ENCODE data around the gene ZNF516. TPM values are rescaled to one million over a fixed set of nuclear protein-coding genes. Genes with fewer than 3 reads are reported as not detected.
"Not testable (repeated sequence)": the region's sequence is repeated elsewhere in the genome, so short reads cannot be mapped to it uniquely, and the experiment has no call there.

ZNF516 gene
- polyA plus RNA-seq, 4 donors: 43.0 to 46.5 (median 44.5) TPM

GRCh38 chr18:76474824-76475223 is 20.2 kb downstream of the ZNF516 start:
- no peak for DNase-seq (ENCODE audit: low read depth in 4 of 4, low spot score in 3 of 4)

- not testable (repeated sequence) for DNase-seq (ENCODE audit: low read depth in 4 of 4, low spot score in 3 of 4)
Observed at GRCh38 chr18:76473521-76473920, 21.5 kb downstream of the ZNF516 start.

DNA sequence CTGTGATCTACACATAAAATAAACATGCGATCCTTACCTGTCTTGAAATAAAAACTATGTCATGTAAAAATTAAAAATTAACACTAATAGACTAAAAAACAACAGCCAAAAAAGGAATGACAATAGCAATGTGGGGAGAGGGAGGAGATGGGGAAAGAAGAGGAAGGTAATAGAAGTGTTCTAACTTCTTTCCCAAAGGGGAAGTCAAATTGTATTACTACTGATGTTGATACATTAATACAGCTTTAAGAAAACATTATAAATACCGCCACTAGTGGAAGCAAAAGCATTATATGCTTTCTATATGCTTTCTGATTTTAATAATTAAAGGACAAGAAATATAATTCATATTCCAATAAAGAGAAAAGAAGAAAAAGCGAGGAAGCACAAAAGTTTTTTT is 22.2 kb downstream of the ZNF516 start:
- DNase-seq (ENCODE audit: low read depth in 4 of 4, low spot score in 3 of 4): no peak

GRCh38 chr18:76471593-76471992 is 23.4 kb downstream of the ZNF516 start:
- DNase-seq (ENCODE audit: low read depth in 4 of 4, low spot score in 3 of 4): no peak

DNA sequence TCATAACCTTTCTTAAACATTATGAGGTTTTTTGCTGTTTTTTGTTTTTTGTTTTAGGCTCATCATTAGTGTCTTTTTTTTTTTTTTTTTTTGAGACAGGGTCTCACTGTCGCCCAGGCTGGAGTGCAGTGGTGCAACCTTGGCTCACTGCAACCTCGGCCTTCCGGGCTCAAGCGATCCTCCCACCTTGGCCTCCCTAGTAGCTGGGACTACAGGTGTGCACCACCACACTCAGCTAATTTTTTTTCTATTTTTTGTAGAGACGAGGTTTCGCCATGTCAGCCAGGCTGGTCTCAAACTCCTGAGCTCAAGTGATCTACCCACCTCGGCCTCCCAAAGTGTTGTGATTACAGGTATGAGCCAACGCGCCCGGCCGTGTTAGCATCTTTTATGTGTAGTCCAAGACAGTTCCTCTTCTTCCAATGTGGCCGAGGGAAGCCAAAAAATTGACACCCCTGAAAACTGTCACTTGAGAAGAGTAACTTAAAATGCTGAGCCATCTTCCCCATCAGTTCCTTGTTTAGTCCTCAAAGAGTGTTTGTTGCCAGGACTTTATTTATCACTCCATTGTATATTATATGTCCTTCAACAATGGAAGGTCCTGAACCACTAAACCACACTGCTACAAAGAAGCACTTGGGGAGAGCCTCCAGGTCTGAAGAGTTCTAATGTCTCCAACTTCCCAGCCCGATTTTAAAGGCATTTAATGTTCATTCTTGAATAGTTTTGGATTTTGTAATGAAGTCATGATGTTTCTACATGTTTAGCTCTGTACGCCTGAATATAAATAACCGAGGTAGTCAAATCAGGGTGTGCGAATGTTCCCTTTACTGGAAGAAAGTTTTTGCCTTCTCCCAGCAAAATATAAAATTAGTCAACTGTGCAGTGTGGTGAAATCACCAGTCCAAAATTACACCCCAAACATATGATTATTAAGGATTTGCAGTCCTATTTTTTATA is 26.4 kb downstream of the ZNF516 start:
- DNase-seq (ENCODE audit: low read depth in 4 of 4, low spot score in 3 of 4): no peak

- no peak for DNase-seq (ENCODE audit: low read depth in 4 of 4, low spot score in 3 of 4)
Observed at GRCh38 chr18:76467371-76468190, 27.5 kb downstream of the ZNF516 start.

GRCh38 chr18:76466410-76466991 is 28.5 kb downstream of the ZNF516 start:
- no peak for DNase-seq (ENCODE audit: low read depth in 4 of 4, low spot score in 3 of 4)

DNA sequence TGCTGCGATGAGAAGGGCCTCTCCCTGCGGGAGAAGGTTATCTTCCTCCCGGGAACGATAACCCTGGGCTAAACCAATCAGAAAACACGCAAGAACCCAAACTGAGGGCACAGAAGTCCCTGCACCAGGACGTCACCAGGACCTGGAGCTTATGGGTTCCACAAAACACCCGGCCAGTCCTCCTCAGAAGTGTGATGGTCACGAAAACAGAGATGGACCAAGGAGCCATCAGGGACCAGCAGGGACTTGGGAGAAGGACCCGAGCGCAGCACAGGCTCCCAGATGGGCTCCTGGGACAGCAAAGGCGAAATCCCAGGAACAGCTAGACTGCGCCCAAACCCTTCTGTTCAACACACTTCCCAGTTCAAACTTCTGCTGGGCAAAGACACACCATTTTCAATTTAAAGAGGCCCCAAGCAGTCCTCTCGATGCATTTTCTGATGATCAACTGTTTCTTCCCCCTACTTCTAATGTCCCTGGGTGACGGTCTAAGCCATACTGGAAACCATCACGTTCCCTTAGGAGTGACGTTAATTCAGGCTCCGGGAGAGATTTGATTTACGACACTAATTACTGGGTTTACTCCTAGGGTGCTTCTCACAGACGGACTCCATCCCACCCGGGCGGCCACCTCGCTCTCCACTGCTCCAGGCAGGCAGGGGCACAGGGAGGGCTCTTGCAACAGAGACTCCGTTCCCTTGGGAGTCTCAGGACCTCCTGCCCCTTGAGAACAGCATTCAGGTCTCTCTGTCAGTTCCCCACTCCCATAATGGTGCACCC is 29.2 kb downstream of the ZNF516 start:
- no peak for DNase-seq (ENCODE audit: low read depth in 4 of 4, low spot score in 3 of 4)

- DNase-seq (ENCODE audit: low read depth in 4 of 4, low spot score in 3 of 4): no peak
Observed at GRCh38 chr18:76464281-76465259, 30.5 kb downstream of the ZNF516 start.

DNA sequence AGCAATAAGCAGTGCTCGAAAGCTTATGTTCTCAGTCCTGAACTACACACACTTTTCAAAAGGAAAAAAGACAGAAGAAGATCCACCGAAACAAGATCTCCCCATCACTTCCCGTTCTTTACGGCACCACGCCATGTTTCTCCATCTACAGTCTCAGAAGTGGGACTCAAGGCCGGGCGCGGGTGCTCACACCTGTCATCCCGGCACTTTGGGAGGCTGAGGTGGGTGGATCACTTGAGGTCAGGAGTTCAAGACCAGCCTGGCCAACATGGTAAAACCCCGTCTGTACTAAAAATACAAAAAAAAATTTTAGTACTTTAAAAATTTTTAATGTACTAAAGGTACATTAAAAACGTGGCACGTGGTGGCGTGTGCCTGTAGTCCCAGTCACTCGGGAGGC is 31.2 kb downstream of the ZNF516 start:
- no peak for DNase-seq (ENCODE audit: low read depth in 4 of 4, low spot score in 3 of 4)

DNA sequence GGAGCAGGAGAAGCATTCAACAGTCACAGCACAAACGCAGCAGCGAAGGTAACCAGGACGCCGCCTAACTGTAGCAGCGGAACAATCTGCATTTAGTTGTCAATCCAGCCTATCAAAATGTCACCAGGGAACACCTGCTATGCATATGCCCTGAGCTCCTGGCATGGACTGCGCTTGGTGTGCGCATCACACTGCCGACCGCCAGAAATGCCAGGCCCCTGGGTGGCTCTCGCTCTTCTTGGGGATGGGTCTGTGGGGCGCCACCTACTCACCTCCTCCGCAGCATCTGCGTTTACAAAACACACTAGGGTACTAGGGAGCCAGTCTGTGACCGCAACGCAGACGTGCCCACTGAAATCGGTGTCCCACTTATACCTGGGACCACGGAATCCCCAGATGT is 31.7 kb downstream of the ZNF516 start:
- no peak for DNase-seq (ENCODE audit: low read depth in 4 of 4, low spot score in 3 of 4)

- no peak for DNase-seq (ENCODE audit: low read depth in 4 of 4, low spot score in 3 of 4)
Observed at GRCh38 chr18:76462326-76462694, 32.7 kb downstream of the ZNF516 start.

- no peak for DNase-seq (ENCODE audit: low read depth in 4 of 4, low spot score in 3 of 4)
Observed at GRCh38 chr18:76461692-76462325, 33.2 kb downstream of the ZNF516 start.

DNA sequence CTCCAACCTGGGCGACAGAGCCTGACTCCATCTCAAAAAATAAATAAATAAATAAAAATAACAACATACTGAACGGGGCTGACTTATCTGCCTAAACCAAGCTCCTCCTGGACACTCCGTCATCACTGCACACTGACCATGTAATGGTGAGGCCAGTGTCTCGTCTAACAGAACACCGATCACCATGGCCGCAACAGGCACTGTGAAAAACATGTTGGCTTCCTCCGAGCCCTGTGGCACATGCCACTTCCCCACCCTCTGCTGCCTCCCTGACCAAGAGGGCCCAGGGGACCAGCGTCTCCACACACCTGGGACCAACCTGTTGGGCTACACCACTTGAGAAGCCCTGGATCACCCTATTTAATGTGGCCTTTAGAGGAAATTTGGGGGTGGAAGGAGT is 33.9 kb downstream of the ZNF516 start:
- DNase-seq (ENCODE audit: low read depth in 4 of 4, low spot score in 3 of 4): no peak

- no peak for DNase-seq (ENCODE audit: low read depth in 4 of 4, low spot score in 3 of 4)
Observed at GRCh38 chr18:76460482-76460881, 34.6 kb downstream of the ZNF516 start.

- DNase-seq (ENCODE audit: low read depth in 4 of 4, low spot score in 3 of 4): no peak
Observed at GRCh38 chr18:76459687-76460350, 35.2 kb downstream of the ZNF516 start.

DNA sequence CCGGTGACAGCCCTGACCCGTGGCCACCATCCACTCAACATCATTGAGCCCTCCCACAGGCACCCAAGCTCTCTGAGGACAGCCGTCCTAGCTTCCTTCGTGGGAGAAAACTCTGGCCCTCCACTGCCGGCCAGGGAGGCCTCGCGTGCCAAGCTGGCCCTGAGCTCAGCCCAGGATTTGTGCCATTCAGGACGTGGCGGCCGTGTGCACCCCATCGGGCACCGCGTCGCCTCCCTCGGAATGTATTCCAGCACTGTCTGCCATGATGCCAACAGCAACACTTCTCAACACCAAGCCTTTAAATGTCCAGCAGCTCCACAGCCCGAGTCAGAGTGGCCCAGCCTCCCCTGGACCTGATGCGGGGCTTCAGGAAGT is 35.7 kb downstream of the ZNF516 start:
- no peak for DNase-seq (ENCODE audit: low read depth in 4 of 4, low spot score in 3 of 4)

Measured in right renal pelvis (tissue), 4 donors.